H9 (cell line): ENCODE data around the gene CWH43. TPM values are rescaled to one million over a fixed set of nuclear protein-coding genes. Genes with fewer than 3 reads are reported as not detected.
A peak's percentile ranks its signal among the peaks of the same experiment; 100 is the strongest.
"Not testable (repeated sequence)": the region's sequence is repeated elsewhere in the genome, so short reads cannot be mapped to it uniquely, and the experiment has no call there.

ENCODE experiments used
- DNase-seq: peaks from one replicate; pipeline ENCODE4 v3.0.0-alpha.2; 2017
- H2AFZ ChIP-seq: one replicate; pipeline ENCODE4 v1.6.1; 2013; ENCODE audit warnings: mild to moderate bottlenecking, low read length, control low read depth, moderate library complexity
- H2AK5ac ChIP-seq: 2 replicates; pipeline ENCODE4 v1.6.1; 2013; ENCODE audit warnings: low read length, control low read depth, mixed read lengths; ENCODE audit not compliant: insufficient read length
- H2BK120ac ChIP-seq: one replicate; pipeline ENCODE4 v1.6.1; 2013; ENCODE audit warnings: low read depth, mild to moderate bottlenecking, low read length, control low read depth, inconsistent platforms; ENCODE audit not compliant: poor library complexity, severe bottlenecking
- H2BK12ac ChIP-seq: 2 replicates; pipeline ENCODE4 v1.6.1; 2013; ENCODE audit warnings: low read length, control low read depth, mixed read lengths, low read depth; ENCODE audit not compliant: insufficient read length
- H2BK15ac ChIP-seq: 2 replicates; pipeline ENCODE4 v1.6.1; 2013; ENCODE audit warnings: low read depth, low read length, control low read depth
- H2BK20ac ChIP-seq: one replicate; pipeline ENCODE4 v1.6.1; 2013; ENCODE audit warnings: low read depth, mild to moderate bottlenecking, low read length, control low read depth, inconsistent platforms; ENCODE audit not compliant: poor library complexity, severe bottlenecking
- H2BK5ac ChIP-seq: 2 replicates; pipeline ENCODE4 v1.6.1; 2013; ENCODE audit warnings: low read length, control low read depth, mixed read lengths; ENCODE audit not compliant: insufficient read length
- H3K14ac ChIP-seq: 2 replicates; pipeline ENCODE4 v1.6.1; 2013; ENCODE audit warnings: low read length, control low read depth; ENCODE audit not compliant: insufficient read depth
- H3K18ac ChIP-seq: 2 replicates; pipeline ENCODE4 v1.6.1; 2013; ENCODE audit warnings: low read depth, mild to moderate bottlenecking, mixed read lengths, low read length, control low read depth; ENCODE audit not compliant: insufficient read length
- H3K23ac ChIP-seq: 2 replicates; pipeline ENCODE4 v1.6.1; 2013; ENCODE audit warnings: low read length, control low read depth, mixed read lengths, low read depth; ENCODE audit not compliant: insufficient read length
- H3K23me2 ChIP-seq: 2 replicates; pipeline ENCODE4 v1.6.1; 2013; ENCODE audit warnings: low read depth, mild to moderate bottlenecking, mixed read lengths, low read length, control low read depth; ENCODE audit not compliant: insufficient read length, poor library complexity, severe bottlenecking
- H3K27ac ChIP-seq: 2 replicates; pipeline ENCODE4 v1.5.1; 2013; ENCODE audit warnings: low read length, control low read depth, mixed read lengths, low read depth; ENCODE audit not compliant: insufficient read length
- H3K27me3 ChIP-seq: 2 replicates; pipeline ENCODE4 v1.6.1; 2013; ENCODE audit warnings: low read length, control low read depth, inconsistent platforms; ENCODE audit not compliant: insufficient read depth
- H3K4ac ChIP-seq: 2 replicates; pipeline ENCODE4 v1.6.1; 2013; ENCODE audit warnings: low read depth, mild to moderate bottlenecking, control low read depth, inconsistent platforms, low read length, moderate library complexity
- H3K4me1 ChIP-seq: 2 replicates; pipeline ENCODE4 v1.6.1; 2013; ENCODE audit warnings: low read length, control low read depth, inconsistent platforms; ENCODE audit not compliant: insufficient read depth
- H3K4me2 ChIP-seq: 2 replicates; pipeline ENCODE4 v1.6.1; 2013; ENCODE audit warnings: low read length, control low read depth, mixed read lengths; ENCODE audit not compliant: insufficient read length, insufficient read depth
- H3K56ac ChIP-seq: 2 replicates; pipeline ENCODE4 v1.6.1; 2013; ENCODE audit warnings: low read depth, mild to moderate bottlenecking, mixed read lengths, low read length, control low read depth; ENCODE audit not compliant: insufficient read length
- H3K79me1 ChIP-seq: 2 replicates; pipeline ENCODE4 v1.6.1; 2013; ENCODE audit warnings: low read depth, mild to moderate bottlenecking, moderate library complexity, low read length, control low read depth, inconsistent platforms; ENCODE audit not compliant: insufficient read depth, poor library complexity, severe bottlenecking
- H3K79me2 ChIP-seq: 2 replicates; pipeline ENCODE4 v1.6.1; 2013; ENCODE audit warnings: low read length, control low read depth, inconsistent platforms; ENCODE audit not compliant: insufficient read depth
- H3K9ac ChIP-seq: 2 replicates; pipeline ENCODE4 v1.6.1; 2013; ENCODE audit warnings: low read length, control low read depth, mixed read lengths; ENCODE audit not compliant: insufficient read length; ENCODE audit errors: extremely low read depth
- H3K9me3 ChIP-seq: one replicate; pipeline ENCODE4 v1.6.1; 2013; ENCODE audit warnings: low read depth, low read length, inconsistent platforms; ENCODE audit not compliant: control insufficient read depth
- H3T11ph ChIP-seq: one replicate; pipeline ENCODE4 v1.6.1; 2013; ENCODE audit warnings: mild to moderate bottlenecking, low read length, control low read depth, inconsistent platforms
- H4K20me1 ChIP-seq: one replicate; pipeline ENCODE4 v1.6.1; 2013; ENCODE audit not compliant: control insufficient read depth, insufficient read length, insufficient read depth
- H4K5ac ChIP-seq: 2 replicates; pipeline ENCODE4 v1.6.1; 2013; ENCODE audit warnings: low read depth, mild to moderate bottlenecking, mixed read lengths, low read length, control low read depth; ENCODE audit not compliant: insufficient read length
- H4K8ac ChIP-seq: replicated peaks from 2 replicates; pipeline ENCODE4 v1.6.1; 2013; ENCODE audit warnings: low read length, control low read depth, mixed read lengths, low read depth; ENCODE audit not compliant: insufficient read length
- H4K91ac ChIP-seq: 2 replicates; pipeline ENCODE4 v1.6.1; 2013; ENCODE audit warnings: low read depth, mild to moderate bottlenecking, moderate library complexity, mixed read lengths, low read length, control low read depth; ENCODE audit not compliant: insufficient read length
- H3K27ac Mint-ChIP-seq, 3 experiments: 2 replicates in 2 of 3; 3 replicates in 1 of 3; pipeline ENCODE4 v1.8.0; 2020 to 2021; ENCODE audit warnings: mixed read lengths in 3 of 3, mild to moderate bottlenecking in 1 of 3, moderate library complexity in 1 of 3
- H3K27me3 Mint-ChIP-seq: 2 replicates; pipeline ENCODE4 v1.8.0; 2021; ENCODE audit warnings: low read depth, mild to moderate bottlenecking, moderate library complexity, mixed read lengths
- H3K36me3 Mint-ChIP-seq, 3 experiments: 2 replicates in 2 of 3; 3 replicates in 1 of 3; pipeline ENCODE4 v1.8.0; 2020 to 2021; ENCODE audit warnings: low read depth in 3 of 3, mixed read lengths in 3 of 3; ENCODE audit not compliant: insufficient read depth in 1 of 3
- H3K4me1 Mint-ChIP-seq, 2 experiments: 2 replicates each; pipeline ENCODE4 v1.8.0; 2020; ENCODE audit warnings: mixed read lengths in 2 of 2
- H3K4me3 Mint-ChIP-seq, 2 experiments: 2 replicates in 1 of 2; 3 replicates in 1 of 2; pipeline ENCODE4 v1.8.0; 2020 to 2021; ENCODE audit warnings: mild to moderate bottlenecking in 2 of 2, mixed read lengths in 2 of 2, moderate library complexity in 1 of 2
- H3K9me3 Mint-ChIP-seq, 2 experiments: 2 replicates in 1 of 2; 3 replicates in 1 of 2; pipeline ENCODE4 v1.8.0; 2020; ENCODE audit warnings: mild to moderate bottlenecking in 2 of 2, mixed read lengths in 2 of 2, moderate library complexity in 1 of 2
- WGBS: extraction: QIAGEN DNeasy Blood & Tissue Kit; methylation state at CpG from one replicate; pipeline ENCODE4 v1.1.7; 2013; ENCODE audit warnings: missing lambda C conversion rate, low lambda C conversion rate, mixed read lengths; ENCODE audit not compliant: insufficient read length; ENCODE audit errors: extremely low coverage; 5-methylcytosine and 5-hydroxymethylcytosine counted together
- total RNA-seq: library from RNA; stranded (reverse); gene quantifications from 2 replicates; pipeline ENCODE4 v1.2.1, GENCODE V29; 2021

CWH43 gene
- total RNA-seq, 1 experiment from 2014 or later = not detected

GRCh38 chr4:49104231-49104930 is 118.3 kb downstream of the CWH43 start:
- not testable (repeated sequence) for H3K23me2 ChIP-seq, H4K5ac ChIP-seq, H3K4me1 ChIP-seq, H3K9ac ChIP-seq, H3K4ac ChIP-seq, H3T11ph ChIP-seq, H3K27me3 ChIP-seq, H2BK20ac ChIP-seq, H3K27ac Mint-ChIP-seq, DNase-seq, H2BK12ac ChIP-seq, H3K79me2 ChIP-seq, H3K4me3 Mint-ChIP-seq, H3K79me1 ChIP-seq, H3K4me2 ChIP-seq, H2BK15ac ChIP-seq, H4K91ac ChIP-seq, H3K27ac ChIP-seq, H3K23ac ChIP-seq, H2AFZ ChIP-seq, H3K4me1 Mint-ChIP-seq, H4K20me1 ChIP-seq, H2BK120ac ChIP-seq, H3K56ac ChIP-seq, H4K8ac ChIP-seq, H2BK5ac ChIP-seq, H2AK5ac ChIP-seq, H3K18ac ChIP-seq, H3K14ac ChIP-seq
- peaks cover 66% of the 10 kb centered on the region for H3K27me3 Mint-ChIP-seq
- peaks cover 87 to 88% of the 10 kb centered on the region in 2 experiments for H3K9me3 Mint-ChIP-seq
- peaks cover 70 to 77% (median 74%) of the 10 kb centered on the region in 3 experiments for H3K36me3 Mint-ChIP-seq
- H3K9me3 ChIP-seq = peaks cover 74% of the 10 kb centered on the region
- WGBS = 100% methylated on average over 9 of the region's 17 CpGs

GRCh38 chr4:49105248-49105904 is 119.3 kb downstream of the CWH43 start:
- H4K91ac ChIP-seq, H3K14ac ChIP-seq, H3K27ac ChIP-seq, H3K79me2 ChIP-seq, H3K23me2 ChIP-seq, H3T11ph ChIP-seq, H3K4ac ChIP-seq, H3K56ac ChIP-seq, H3K23ac ChIP-seq, H4K5ac ChIP-seq, H3K18ac ChIP-seq, H4K20me1 ChIP-seq, H3K9ac ChIP-seq, H2BK15ac ChIP-seq, H2BK20ac ChIP-seq, H2BK120ac ChIP-seq, H3K4me2 ChIP-seq, H2BK12ac ChIP-seq, H2AK5ac ChIP-seq, H3K79me1 ChIP-seq, H3K4me1 ChIP-seq, H3K4me1 Mint-ChIP-seq, H3K27ac Mint-ChIP-seq, DNase-seq, H3K27me3 ChIP-seq, H2BK5ac ChIP-seq, H2AFZ ChIP-seq, H4K8ac ChIP-seq: not testable (repeated sequence)
- peak overlapping the region in 1 of 2 experiments; percentile 9; a peak in 2 of 5 replicates for H3K4me3 Mint-ChIP-seq
- peaks cover 71 to 77% (median 75%) of the 10 kb centered on the region in 3 experiments for H3K36me3 Mint-ChIP-seq
- WGBS = 100% methylated on average over 1 of the region's 11 CpGs
- peaks cover 66% of the 10 kb centered on the region for H3K27me3 Mint-ChIP-seq
- H3K9me3 ChIP-seq = peaks cover 73% of the 10 kb centered on the region
- peaks cover 87 to 88% of the 10 kb centered on the region in 2 experiments for H3K9me3 Mint-ChIP-seq
